Activated CD4-positive, alpha-beta T cell treated with anti-CD3 and anti-CD28 coated beads for 1 hour (primary cell): ENCODE data around the gene OR2AJ1.

Experiments used
- DNase-seq: peaks from one replicate; pipeline ENCODE4 v3.0.0-alpha.2; 2020

OR2AJ1 gene

DNA sequence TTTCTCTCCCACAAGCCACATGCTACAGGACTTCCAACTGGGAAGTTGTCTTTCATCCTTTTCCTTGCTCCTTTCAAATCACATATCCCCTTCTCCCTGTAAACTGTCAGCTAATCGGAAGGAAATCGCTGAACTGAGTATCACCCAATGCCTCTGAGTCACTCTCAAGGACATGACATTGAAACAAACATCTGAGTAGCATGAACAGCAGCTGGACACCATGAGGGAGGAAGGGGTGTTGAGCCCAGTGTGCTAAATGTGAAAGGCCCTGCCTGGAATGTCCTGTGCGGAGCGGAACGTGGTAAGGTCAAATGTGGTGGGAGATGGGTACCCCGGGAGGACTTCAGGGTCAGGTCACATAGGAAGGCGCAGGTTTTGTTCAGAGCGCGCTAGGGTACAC lies at the start of gene OR2AJ1:
TSS of gene OR2AJ1 (plus strand) at position 22 of the 400 bp plus-strand sequence. CDS start 8,880 bp downstream, outside the sequence.
- DNase-seq = no peak

- DNase-seq = no peak
These were observed 41.3 kb upstream of the OR2AJ1 start for GRCh38 chr1:247883346-247883745.

DNA sequence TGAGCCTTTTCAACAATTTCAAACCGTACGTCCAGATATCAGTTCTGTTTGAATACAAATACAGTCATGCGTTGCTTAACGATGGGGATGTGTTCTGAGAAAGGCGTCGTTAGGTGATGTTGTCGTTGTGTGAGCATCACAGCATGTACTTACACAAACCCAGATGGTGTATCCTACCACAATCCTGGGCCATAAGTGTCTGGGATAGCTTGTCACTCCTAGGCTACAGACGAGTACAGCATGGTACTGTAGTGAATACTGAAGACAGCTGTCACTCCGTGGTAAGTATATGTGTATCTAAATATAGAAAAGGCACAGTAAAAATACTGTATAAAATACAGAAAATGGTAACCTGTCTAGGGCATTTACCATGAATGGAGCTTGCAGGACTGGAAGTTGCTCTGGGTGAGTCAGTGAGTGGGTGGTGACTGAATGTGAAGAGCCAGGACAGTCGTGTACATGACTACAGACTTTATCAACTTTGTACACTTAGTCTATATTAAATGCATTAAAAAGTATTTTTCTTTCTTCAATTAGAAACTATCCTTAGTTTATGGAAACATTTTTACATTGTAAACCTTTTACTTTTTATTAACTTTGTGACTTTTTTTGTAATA lies 39.8 kb upstream of the OR2AJ1 start:
- DNase-seq = no peak

GRCh38 chr1:247895163-247895637 lies 29.5 kb upstream of the OR2AJ1 start, which contains the start of gene OR2W3:
Gene OR2W3 (plus strand): TSS chr1:247895587. CDS start chr1:247895587, 0 bp downstream.
- DNase-seq = no peak

DNA sequence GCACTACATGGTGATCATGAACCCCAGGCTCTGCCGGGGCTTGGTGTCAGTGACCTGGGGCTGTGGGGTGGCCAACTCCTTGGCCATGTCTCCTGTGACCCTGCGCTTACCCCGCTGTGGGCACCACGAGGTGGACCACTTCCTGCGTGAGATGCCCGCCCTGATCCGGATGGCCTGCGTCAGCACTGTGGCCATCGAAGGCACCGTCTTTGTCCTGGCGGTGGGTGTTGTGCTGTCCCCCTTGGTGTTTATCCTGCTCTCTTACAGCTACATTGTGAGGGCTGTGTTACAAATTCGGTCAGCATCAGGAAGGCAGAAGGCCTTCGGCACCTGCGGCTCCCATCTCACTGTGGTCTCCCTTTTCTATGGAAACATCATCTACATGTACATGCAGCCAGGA lies 28.7 kb upstream of the OR2AJ1 start:
- DNase-seq = no peak

DNA sequence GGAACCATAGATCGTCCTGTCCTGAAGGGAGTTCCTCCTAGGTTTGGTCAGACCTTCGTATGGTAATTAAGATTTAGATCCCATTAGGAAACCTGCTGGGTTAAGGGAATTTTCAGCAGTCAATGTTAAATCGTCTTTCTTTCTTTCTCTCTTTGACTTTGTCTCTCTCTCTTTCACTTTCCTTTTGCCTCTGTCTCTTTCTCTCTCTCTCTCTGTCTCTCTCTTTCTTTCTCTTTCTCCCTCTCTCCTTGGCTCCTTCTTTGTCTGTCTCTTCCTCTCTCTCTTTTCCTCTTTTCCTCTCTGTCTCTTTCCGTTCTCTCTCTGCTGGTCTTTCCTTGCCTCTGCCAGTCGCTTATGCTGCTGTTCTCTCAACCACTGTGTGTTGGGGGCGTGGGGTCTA lies 20.6 kb upstream of the OR2AJ1 start:
- DNase-seq = no peak

DNA sequence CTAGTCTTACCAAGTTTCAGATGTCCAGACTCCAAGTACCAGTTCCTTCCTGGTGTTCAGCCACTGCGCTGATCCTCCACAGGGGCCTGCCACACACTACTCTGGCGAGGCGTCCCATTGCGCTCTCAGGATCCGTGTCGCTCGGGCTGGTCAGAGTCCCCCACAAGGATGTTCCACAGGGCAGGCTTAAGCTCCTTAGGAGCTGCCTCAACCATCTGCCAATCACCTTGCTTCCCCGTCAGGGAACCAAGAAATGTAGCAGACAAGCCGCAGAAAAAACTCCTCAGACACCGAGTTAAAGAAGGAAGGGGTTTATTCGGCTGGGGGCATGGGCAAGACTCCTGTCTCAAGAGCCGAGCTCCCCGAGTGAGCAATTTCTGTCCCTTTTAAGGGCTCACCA lies 19.5 kb upstream of the OR2AJ1 start:
- no peak for DNase-seq

DNA sequence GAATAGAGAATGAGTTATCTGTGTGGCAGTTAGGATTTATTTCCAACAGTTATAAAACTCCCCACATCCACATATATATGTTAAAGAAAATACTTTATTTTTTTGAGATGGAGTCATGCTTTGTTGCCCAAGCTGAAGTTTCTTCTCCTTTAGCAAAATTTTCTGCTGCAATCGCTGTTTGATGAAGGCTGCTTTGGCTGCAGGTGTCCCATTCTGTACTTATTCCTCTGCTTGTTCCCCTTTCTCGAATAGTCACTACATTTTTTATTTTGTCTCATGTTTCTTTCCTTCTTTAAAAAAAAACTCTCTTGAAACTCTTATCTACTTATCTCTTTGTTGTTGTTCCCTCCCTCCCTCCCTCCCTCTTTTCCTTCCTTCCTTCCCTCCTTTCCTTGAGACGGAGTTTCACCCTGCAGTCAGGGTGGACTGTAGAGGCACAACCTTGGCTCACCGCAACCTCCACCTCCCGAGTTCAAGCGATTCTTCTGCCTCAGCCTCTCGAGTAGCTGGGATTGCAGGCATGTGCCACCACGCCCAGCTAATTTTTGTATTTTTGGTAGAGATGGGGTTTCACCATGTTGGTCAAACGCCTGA lies 18.7 kb upstream of the OR2AJ1 start:
- no peak for DNase-seq

DNA sequence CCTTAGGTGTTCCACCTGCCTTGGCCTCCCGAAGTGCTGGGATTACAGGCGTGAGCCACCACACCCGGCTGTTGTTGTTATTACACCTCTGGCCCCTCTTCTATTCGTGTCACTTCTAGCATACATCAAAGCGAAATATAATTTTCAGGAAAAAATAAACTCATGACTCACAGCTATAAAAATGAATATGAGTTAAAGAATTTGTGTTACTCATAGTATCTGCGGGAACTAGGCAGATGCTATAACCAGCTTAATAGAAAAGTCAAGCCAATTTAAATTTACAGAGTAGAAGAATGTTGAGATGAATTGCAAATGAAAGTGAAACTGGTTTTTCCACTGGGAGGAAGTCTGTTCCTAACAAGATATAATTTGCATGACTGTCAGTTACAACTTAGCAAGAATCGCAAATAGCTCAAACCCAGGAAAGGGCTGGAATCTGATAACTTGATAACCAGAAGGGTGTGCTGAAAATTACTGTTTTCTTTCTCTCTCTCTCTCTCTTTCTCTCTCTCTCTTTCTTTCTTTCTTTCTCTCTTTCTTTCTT lies 18.1 kb upstream of the OR2AJ1 start:
- no peak for DNase-seq

DNA sequence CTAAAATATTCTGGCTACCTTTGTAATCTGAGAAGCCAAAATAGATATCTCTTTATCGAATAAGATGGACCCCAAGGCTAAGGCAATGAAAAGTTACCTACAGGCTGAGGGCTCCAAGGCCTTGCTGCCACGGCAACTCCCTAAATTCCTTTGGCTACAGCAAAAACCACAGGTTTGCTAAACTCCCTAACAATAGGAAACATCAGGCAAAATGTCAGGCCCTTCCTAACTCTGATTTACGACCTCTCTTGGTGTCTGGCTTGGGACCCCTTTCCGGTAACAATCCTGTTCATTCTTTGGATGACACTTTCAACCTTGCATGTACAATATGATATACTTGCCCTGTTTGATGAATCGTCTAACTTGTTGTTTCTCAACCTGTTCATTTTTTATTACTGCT lies 15.9 kb upstream of the OR2AJ1 start:
- no peak for DNase-seq

DNA sequence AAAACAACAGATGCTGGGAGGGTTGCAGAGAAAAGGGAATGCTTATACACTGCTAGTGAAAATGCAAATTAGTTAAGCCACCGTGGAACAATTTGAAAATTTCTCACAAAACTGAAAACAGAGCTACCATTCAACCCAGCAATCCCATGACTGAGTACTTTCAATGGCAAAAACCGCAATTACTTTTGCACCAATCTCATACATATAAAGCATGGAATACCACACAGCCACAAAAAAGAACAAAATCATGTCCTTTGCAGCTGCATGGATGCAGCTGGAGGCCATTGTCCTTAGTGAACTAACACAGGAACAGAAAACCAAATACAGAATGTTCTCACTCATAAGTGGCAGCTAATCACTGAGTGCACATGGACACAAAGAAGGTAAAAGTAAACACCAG lies 10.9 kb upstream of the OR2AJ1 start:
- no peak for DNase-seq

DNA sequence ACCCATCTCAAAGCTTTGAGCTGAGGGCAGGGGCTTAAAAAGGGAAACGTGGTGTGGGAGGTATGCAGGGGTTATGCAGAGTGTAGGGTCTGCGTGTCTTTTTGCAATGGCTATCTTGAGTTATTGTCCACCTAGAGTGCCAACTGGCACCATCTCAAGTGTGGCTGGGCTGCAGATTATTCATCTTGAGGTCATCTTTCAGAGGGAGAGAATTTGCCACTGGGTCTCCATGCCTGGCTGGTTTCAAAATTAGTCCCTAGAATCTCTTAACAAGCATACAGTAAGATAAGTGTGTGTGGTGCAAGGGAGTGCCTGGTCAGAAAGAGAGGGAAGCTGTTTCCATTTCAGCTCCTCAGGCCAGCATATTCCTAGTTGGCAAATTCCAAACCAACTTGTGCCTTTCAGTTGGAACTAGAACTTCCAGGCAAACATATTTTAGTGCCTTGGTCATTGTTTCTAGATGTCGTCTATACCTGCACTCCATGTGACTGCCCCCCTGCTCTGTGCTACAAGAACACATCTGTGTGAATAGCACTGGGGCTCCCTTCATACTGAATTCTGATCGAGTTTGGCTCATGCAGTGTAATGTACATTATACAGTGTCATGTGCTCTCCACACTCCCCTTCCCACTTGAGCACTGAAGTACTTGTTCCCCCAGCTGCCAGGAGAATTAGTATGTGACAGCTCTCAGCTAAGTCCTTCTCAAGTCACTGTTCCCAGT lies 9.6 kb upstream of the OR2AJ1 start:
- DNase-seq = no peak

- no peak for DNase-seq
These were observed 4.7 kb upstream of the OR2AJ1 start, which contains the start of gene OR2T8 for GRCh38 chr1:247919952-247920351. Gene OR2T8 (plus strand): TSS chr1:247920252. CDS start chr1:247921018, 766 bp downstream.

GRCh38 chr1:247923941-247924340 lies 748 bp upstream of the OR2AJ1 start:
- DNase-seq = no peak

DNA sequence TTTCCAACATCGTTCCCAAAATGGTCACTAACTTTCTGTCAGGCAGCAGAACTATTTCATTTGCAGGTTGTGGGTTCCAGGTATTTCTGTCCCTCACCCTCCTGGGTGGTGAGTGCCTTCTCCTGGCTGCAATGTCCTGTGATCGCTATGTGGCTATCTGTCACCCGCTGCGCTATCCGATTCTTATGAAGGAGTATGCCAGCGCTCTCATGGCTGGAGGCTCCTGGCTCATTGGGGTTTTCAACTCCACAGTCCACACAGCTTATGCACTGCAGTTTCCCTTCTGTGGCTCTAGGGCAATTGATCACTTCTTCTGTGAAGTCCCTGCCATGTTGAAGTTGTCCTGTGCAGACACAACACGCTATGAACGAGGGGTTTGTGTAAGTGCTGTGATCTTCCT lies 9.3 kb downstream of the OR2AJ1 start:
- DNase-seq = no peak

DNA sequence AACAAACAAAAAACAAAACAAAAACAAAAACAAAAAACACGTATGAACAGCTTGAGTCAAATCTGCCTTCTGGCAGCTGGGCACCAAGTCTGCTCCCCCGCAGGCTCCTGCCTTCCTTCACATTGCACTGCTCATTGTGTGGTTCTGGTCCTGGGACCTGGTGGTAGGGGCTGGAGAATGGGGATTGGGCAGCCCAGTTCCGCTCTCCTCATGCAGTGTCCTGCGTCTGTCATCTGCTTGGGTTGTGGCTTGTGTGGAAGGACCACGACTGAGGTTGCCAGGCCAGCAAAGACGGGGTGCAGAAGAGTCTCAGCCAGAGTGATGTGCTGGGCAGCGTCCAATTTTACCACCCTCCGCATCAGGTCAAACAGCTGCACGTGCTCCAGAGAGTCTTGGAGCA lies 11.1 kb downstream of the OR2AJ1 start:
- DNase-seq = no peak

- DNase-seq = no peak
These were observed 11.7 kb downstream of the OR2AJ1 start for GRCh38 chr1:247936415-247936814.

GRCh38 chr1:247936965-247937734 lies 12.5 kb downstream of the OR2AJ1 start:
- peak; percentile 75 for DNase-seq

DNA sequence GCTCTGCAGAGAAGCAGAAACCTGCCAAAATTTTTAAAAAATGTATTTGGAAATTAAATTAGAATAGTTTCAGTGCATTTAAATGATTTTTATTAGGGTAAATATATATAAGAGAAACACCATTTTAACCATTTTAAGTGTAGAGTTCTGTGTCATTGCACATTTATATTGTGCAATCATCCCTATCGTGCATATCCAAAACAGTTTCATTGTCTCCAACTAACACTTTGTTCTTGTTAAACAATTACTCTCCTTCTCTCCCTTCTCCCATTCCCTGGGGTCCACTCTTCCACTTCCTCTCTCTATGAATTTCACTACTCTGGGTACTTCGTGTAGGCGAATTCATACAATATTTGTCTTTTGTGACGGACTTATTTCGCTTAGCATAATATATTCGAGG lies 17.9 kb downstream of the OR2AJ1 start:
- DNase-seq = no peak

GRCh38 chr1:247948558-247948957 lies 23.9 kb downstream of the OR2AJ1 start, which contains the start of gene OR2L8:
Gene OR2L8 (plus strand): TSS chr1:247948858. CDS start chr1:247948858, 0 bp downstream.
- DNase-seq = no peak

DNA sequence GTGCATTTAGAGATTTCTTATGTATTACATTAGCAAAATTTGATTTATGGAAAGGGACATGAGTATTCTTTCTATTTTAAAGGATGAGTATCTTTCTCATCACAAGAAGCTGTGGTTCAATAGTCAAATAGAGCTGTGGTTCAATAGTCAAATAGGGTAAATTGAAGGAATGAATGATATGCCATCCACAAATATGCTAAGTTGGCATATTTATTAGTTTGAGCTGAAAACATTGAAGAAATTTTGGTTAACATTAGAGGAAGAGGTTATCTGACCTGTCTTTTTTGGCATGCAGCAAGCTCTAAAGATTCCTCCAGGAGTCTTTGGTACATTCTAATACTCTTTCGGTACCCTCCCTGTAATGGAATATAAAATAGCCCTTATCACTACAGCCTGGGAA lies 28.7 kb downstream of the OR2AJ1 start:
- DNase-seq = no peak

GRCh38 chr1:247961791-247962190 lies 37.1 kb downstream of the OR2AJ1 start:
- no peak for DNase-seq
